GM12892 (cell line): ENCODE data around the gene C5orf63.

Source experiments
- POLR2A ChIP-seq: IDR thresholded peaks from 2 replicates; pipeline ENCODE4 v1.6.1; 2011; ENCODE audit warnings: low read depth, low read length, control low read depth
- POLR2AphosphoS5 ChIP-seq: IDR thresholded peaks from 2 replicates; pipeline ENCODE4 v1.6.1; 2011; ENCODE audit warnings: low read depth, low read length, control low read depth

DNA sequence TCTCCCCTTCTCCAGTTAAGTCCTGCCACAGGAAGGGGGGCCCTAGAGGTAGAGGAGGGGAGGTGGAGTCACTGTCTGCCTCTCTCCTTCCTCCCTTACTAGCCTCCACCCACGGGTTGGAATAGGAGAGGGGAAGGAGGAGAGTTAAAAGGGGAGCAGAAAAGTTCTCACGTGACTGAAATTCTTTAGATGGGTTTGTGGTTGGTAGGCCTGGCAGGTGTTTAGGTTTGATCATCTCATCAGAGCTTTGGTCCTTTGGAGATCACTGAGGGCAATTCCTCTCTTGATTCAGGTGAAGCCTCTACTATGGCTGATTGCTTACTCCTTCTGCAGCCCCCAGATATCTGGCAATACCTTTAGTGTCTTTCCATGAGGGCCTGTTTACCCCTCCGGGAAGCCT lies 24.9 kb upstream of the C5orf63 start:
- TF ChIP-seq POLR2AphosphoS5 (no peak), POLR2A (no peak)
